Stimulated activated CD4-positive, alpha-beta T cell treated with anti-CD3 and anti-CD28 coated beads, Interleukin-1b, Interleukin-23, amount 100 ng/mL, for 1 hour (primary cell): ENCODE results near the gene MIPOL1.

Source experiments
- DNase-seq, 2 donors: peaks; one replicate each; pipeline ENCODE4 v3.0.0-alpha.2; 2020; ENCODE audit warnings: low read depth in 2 of 2

Gene MIPOL1

DNA sequence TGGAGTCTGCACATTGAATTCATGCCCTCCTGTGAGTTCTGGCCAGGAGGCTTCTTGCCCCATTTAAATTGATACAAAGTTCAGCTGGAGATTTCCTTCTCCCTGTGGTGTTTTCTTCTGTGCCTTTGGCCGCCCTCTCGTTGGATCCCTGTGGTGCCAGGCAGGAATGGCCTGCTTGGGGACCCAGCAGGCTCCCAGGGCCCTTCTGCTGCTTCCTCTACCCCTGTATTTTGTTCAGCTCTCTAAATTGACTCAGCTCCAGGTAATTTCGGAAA is 200.1 kb downstream of the MIPOL1 start:
- no peak for DNase-seq

GRCh38 chr14:37399517-37399916 is 201.8 kb downstream of the MIPOL1 start:
- no peak for DNase-seq

DNA sequence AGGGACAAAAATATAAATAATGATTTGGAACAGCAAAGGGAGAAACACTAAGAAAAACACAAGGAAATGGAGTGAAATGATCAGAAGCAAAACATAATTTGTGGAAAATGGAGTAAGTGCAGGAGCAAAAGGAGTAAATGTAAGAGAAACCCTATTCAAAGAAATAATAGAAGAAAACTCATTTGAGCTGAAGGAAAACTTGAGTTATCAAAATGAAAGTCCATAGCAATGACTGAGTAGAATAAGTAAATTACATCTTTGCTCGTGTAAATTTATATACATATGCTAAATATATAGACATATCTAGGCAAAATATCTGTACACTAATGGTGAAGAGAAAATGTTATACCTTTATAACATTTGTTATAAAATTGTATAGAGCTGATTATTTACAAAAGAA is 203.4 kb downstream of the MIPOL1 start:
- DNase-seq, result no peak

- DNase-seq, result no peak
Observed at GRCh38 chr14:37403626-37404025, 205.9 kb downstream of the MIPOL1 start.

DNA sequence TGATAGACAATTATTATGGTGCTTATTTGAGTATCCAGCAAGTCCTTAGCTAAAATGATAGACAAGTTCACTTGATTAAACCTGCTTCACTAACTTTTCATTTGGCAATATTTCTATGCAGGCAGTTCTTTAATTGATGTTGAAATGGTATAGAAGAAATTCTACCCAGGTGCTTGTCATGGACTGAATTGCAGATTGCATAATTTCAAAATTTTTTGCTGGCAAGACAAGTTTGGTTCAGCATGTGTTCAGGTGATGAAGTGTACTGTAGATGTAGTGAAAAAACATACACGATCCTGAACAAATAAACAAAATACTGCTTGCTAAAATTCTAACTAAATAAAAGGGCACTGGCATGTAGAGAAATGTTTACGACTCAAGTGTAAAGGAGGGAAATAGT is 208.4 kb downstream of the MIPOL1 start:
- DNase-seq, result no peak

DNA sequence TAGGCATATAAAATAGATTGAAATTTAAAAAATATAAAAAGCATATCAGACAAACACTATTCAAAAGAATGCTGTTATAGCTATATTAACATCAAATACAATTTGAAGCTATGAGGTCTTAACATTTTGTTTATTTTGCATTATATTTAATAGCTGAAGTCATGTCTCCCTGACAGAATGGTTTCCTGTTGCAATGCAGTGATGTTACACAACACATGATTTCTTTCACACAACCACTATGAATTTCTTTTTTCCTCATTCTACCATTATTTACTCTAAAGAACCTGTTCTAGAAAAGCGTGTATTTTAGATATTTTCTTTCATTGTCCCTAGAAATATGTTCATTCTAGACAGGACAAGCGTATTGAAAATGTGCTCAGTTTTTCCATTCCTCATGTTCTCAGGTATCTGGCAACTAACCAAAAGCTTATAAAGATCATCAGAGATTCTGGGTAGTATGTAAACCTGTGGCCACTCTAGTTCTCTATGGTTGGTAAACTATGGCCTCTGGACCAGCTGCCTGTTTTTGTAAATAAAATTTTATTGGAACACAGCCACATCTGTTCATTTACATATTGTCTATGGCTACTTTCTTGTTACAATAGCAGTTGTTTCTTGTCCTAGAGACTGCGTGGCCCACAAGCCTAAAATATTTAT is 213.5 kb downstream of the MIPOL1 start:
- no peak for DNase-seq

DNA sequence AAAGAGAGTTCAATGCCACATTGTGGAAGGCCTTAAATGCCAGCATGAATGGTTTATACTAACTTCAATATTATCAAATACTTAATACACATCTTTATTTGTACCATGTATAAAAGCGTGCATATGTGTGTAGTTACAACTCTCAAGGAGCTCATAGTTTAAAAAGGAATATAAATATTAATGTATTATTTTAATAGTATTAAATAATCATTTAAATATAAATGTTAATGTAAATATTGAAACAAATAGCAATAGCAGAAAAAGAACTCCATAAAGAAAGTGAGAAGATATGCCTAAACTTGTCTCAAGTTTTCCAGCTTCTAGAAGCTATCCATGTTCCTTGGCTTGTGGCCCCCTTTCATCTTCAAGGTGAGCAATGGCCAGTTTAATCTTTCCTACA is 215.3 kb downstream of the MIPOL1 start:
- DNase-seq, result no peak

DNA sequence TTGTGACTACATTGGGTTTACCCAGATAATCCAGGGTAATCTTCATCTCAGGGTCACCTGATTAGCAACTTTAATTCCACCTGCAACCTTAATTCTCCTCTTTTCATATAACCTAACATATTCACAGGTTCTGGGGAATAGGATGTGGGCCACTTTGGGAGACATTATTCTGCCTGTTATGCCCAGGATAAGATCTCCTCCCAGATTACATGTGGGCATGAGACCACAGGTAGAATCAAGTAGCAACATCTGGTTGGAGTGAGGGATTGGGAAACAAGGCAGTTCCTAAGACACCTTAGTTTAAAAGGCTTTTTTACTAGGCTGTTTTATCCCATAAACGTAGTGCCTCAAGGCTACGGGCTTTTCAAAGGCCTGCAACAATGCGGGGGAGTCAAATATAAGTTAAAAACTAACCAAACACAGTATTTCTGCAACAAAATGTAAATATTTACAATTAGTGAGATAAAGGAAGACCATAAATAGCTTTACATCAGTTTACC is 215.8 kb downstream of the MIPOL1 start:
- DNase-seq, result no peak

GRCh38 chr14:37416264-37416663 is 218.5 kb downstream of the MIPOL1 start:
- no peak for DNase-seq

- DNase-seq, result no peak
Observed at GRCh38 chr14:37417151-37417550, 219.4 kb downstream of the MIPOL1 start.

- no peak for DNase-seq
Observed at GRCh38 chr14:37417833-37418232, 220.1 kb downstream of the MIPOL1 start.

- no peak for DNase-seq
Observed at GRCh38 chr14:37420622-37421021, 222.9 kb downstream of the MIPOL1 start.

- no peak for DNase-seq
Observed at GRCh38 chr14:37422319-37422718, 224.6 kb downstream of the MIPOL1 start.

DNA sequence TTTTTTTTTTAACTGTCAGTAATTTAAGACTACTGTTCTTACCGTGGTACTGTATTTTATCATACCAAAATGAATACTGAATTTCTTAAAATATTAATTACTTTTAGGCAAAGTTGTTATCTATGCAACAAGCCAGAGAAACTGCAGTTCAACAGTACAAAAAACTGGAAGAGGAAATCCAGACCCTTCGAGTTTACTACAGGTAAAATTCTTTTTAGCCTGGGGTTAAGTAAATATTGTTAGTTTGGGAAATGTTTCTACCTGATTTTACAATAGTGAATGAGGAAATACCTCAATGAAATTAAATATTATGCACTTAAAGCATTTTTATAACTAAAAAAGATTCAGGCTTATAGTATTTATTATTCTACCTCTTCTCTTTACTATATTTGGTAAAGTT is 225.0 kb downstream of the MIPOL1 start:
- DNase-seq, result no peak

- no peak for DNase-seq
Observed at GRCh38 chr14:37428954-37429353, 231.2 kb downstream of the MIPOL1 start.

DNA sequence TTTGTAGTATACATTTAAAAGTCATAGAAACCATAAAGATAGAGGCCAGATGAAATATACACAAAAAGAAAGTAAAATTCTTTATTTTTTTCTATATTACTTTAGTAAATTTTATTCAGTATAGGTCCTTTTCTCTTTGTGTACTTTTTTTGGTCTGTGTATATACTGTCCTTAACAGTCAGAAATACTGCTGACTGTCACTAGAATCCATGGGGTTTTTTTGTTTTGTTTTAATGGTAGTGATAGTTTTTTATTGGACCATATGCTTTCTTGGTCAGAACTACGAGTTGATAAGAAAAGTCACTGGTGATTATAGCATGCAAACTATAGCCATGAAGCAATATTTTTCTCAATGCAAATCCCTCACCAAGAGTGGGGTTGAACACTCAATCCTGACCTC is 231.9 kb downstream of the MIPOL1 start:
- DNase-seq, result no peak

DNA sequence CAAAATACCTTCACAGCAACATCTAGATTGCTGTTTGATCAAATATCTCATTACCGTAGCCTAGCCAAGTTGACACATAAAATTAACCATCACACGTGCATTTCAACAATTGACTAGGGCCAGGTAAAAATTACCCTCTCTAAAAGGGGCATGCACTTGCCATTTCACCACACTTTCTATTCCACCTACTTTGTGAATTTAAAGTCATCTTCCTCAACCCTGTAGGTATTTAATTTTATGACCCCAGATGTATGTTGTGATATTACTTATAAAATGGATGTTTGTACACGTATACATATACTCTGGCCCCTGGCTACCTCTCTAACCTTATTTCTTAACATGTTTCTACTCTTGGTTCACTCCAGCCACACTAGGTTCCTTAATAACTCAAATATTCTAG is 237.1 kb downstream of the MIPOL1 start:
- no peak for DNase-seq

DNA sequence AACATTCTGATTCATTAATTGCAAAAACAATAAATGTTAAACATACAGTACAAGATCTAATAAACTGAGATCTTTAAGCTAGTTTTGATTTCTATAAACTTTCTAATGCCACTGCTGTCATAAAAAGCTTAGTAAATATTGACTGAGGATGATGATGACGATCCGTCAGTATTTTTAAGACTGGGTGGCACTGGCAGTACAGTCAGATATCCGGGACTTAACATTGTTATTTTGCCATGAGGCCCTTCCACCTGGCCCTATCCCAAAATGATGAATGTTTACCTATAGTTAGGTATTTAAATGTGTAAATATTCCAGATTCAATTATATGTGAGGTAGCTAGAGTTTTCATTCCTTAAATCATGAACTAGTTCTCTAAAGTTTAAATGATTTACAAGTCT is 238.8 kb downstream of the MIPOL1 start:
- DNase-seq, result no peak

- no peak for DNase-seq
Observed at GRCh38 chr14:37437490-37437889, 239.8 kb downstream of the MIPOL1 start.

- no peak for DNase-seq
Observed at GRCh38 chr14:37438444-37438843, 240.7 kb downstream of the MIPOL1 start.

DNA sequence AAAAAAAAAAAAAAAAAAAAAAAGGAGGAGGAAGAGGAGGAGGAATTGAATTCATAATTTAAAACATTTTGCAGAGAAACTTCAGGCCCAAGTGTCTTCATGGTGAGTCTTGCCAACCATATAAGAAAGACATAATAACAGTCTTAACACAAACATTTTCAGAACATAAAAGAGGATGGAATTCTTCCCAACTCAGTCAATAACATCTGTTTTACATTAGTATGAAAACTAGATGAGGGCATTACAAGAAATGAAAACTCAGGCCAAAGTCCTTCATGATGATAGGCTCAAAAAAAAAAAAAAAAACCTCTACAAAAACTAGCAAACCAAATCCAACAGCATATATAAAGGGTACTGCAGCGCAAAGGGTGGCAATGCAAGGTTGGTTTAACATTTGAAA is 245.7 kb downstream of the MIPOL1 start:
- no peak for DNase-seq

GRCh38 chr14:37447883-37448391 is 250.2 kb downstream of the MIPOL1 start:
- DNase-seq, result no peak

DNA sequence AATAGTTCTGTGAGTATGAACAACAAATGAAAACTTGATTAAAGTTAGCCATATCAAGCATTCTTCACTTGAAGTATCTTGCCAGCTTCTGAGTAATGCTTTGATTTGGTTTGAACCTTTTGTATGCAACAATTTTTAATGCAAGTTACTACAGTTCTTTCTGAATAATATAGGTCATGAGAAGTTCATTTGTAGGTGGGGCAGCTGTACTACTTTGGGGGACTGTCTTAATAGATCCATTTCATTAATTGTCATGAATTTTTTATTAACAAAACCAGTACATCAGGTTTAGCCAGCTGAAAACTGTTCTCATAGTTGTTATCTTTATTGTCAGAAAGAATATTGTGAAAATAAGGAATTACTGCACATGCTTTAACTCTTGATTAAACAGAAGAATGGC is 254.6 kb downstream of the MIPOL1 start:
- no peak for DNase-seq

DNA sequence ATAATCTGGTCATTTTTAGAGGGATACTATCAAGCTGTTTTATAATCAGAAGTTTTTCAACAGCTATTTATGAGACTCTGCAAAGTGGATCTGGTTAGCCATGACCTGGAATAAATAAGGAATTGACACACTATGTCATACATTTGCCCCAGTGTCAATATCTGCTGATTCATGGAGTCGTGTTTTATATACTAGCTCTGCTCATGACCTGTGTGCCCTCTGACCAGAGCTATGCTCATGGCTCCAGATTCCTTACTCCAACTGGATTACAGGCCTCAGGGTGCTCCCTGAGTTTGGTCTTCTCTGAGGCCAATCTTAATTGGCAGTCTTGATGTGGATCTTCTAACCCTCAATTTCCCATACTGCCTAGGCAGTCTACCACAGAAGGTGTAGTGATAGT is 256.2 kb downstream of the MIPOL1 start:
- no peak for DNase-seq
